RCC 7860 (cell line): ENCODE measurements around the gene TENT5A.
"Not testable (repeated sequence)": the region's sequence is repeated elsewhere in the genome, so short reads cannot be mapped to it uniquely, and the experiment has no call there.

Source experiments
- DNase-seq: peaks from one replicate; pipeline ENCODE4 v3.0.0-alpha.2; 2015; ENCODE audit warnings: low spot score
- FAIRE-seq: peaks from 2 replicates; lab custom pipeline; 2012; peaks lifted over from hg19 to GRCh38; lab: Jason Lieb, UNC

The TENT5A gene

GRCh38 chr6:81752084-81752920, at the start of gene TENT5A:
Gene TENT5A, minus strand, starts transcription at chr6:81752681. Its CDS starts 540 bp downstream, at chr6:81752141.
- no peak for FAIRE-seq
- peak; percentile 77 for DNase-seq

- no peak for FAIRE-seq
These were observed 49.0 kb upstream of the TENT5A start for GRCh38 chr6:81801489-81801888.

GRCh38 chr6:81800666-81801065, 48.2 kb upstream of the TENT5A start:
- FAIRE-seq (no peak), DNase-seq (no peak)

More at GRCh38 chr6:81801489-81801888, 49.0 kb upstream of the TENT5A start:
- DNase-seq: no peak

- FAIRE-seq (no peak), DNase-seq (no peak)
These were observed 46.8 kb upstream of the TENT5A start for GRCh38 chr6:81799323-81799722.

GRCh38 chr6:81797591-81797990, 45.1 kb upstream of the TENT5A start:
- FAIRE-seq (no peak), DNase-seq (no peak)

- FAIRE-seq (no peak), DNase-seq (no peak)
These were observed 43.4 kb upstream of the TENT5A start for GRCh38 chr6:81795890-81796289.

- DNase-seq: no peak
- FAIRE-seq: no peak
These were observed 41.5 kb upstream of the TENT5A start for GRCh38 chr6:81793821-81794475.

GRCh38 chr6:81792826-81793225, 40.3 kb upstream of the TENT5A start:
- no peak for DNase-seq
- FAIRE-seq: peak; percentile 27

- no peak for DNase-seq
- no peak for FAIRE-seq
These were observed 39.3 kb upstream of the TENT5A start for GRCh38 chr6:81791756-81792155.

- no peak for FAIRE-seq
- DNase-seq: no peak
These were observed 37.6 kb upstream of the TENT5A start for GRCh38 chr6:81790034-81790433.

- FAIRE-seq: no peak
- no peak for DNase-seq
These were observed 36.8 kb upstream of the TENT5A start for GRCh38 chr6:81789291-81789690.

- FAIRE-seq: no peak
- DNase-seq: no peak
These were observed 36.3 kb upstream of the TENT5A start for GRCh38 chr6:81788748-81789147.

GRCh38 chr6:81787313-81788068, 35.0 kb upstream of the TENT5A start:
- FAIRE-seq (no peak), DNase-seq (no peak)

- no peak for DNase-seq
- FAIRE-seq: no peak
These were observed 33.7 kb upstream of the TENT5A start for GRCh38 chr6:81786150-81786549.

GRCh38 chr6:81785377-81785776, 32.9 kb upstream of the TENT5A start:
- DNase-seq: no peak
- FAIRE-seq: no peak

- no peak for DNase-seq
- FAIRE-seq: no peak
These were observed 31.4 kb upstream of the TENT5A start for GRCh38 chr6:81783893-81784292.

GRCh38 chr6:81781624-81782023, 29.1 kb upstream of the TENT5A start:
- FAIRE-seq (no peak), DNase-seq (no peak)

GRCh38 chr6:81777586-81778268, 25.2 kb upstream of the TENT5A start:
- no peak for DNase-seq
- no peak for FAIRE-seq

GRCh38 chr6:81776219-81776618, 23.7 kb upstream of the TENT5A start:
- DNase-seq, FAIRE-seq: not testable (repeated sequence)

GRCh38 chr6:81774542-81774941, 22.1 kb upstream of the TENT5A start:
- DNase-seq: no peak
- no peak for FAIRE-seq

GRCh38 chr6:81773887-81774286, 21.4 kb upstream of the TENT5A start:
- DNase-seq (no peak), FAIRE-seq (no peak)
